Transverse colon (tissue), 4 donors: ENCODE data around the gene TAOK2.

Experiments
- CTCF ChIP-seq, 5 experiments: fragments of 200-600 bp in 3 of 5; fragments of 450-650 bp in 2 of 5; sonication (generic) in 3 of 5; IDR thresholded peaks; 1 replicate in 2 of 5; 2 replicates in 3 of 5; pipeline ENCODE4 v1.5.1; 2016 to 2017; ENCODE audit warnings: antibody characterized with exemption in 5 of 5, inconsistent platforms in 3 of 5, mild to moderate bottlenecking in 2 of 5, moderate library complexity in 1 of 5
- POLR2A ChIP-seq: fragments of 450-650 bp; IDR thresholded peaks from one replicate; pipeline ENCODE4 v1.6.1; 2016; ENCODE audit warnings: antibody characterized with exemption, mild to moderate bottlenecking, moderate library complexity
- POLR2AphosphoS5 ChIP-seq, 3 donors: sonication (generic); formaldehyde crosslinking; IDR thresholded peaks; one replicate each; pipeline ENCODE4 v1.6.1; 2016; ENCODE audit warnings: antibody characterized with exemption in 3 of 3

DNA sequence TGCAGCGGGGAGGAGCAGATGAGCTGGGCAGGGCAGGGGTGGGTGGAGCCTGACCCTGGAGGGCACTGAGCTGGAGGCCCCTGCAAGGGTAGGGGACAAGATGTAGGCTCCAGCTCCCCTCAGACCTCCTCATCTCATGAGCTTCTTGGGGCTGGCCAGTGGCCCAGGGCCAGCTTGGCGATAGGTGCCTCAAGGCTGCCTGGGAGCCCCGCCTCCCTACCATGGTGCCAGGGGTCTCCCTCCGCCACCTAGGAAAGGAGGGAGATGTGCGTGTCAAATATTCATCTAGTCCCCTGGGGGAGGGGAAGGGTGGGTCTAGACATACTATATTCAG, 17.9 kb downstream of the TAOK2 start:
- TF ChIP-seq CTCF (IDR thresholded peaks at IDR 0.05) (no peak), POLR2A (no peak), POLR2AphosphoS5 (IDR thresholded peaks at IDR 0.05) (no peak)
